Measurements from ENCODE around the gene NUDT15. TPM values are rescaled to one million over a fixed set of nuclear protein-coding genes. Genes with fewer than 3 reads are reported as not detected.
"Not testable (repeated sequence)": the region's sequence is repeated elsewhere in the genome, so short reads cannot be mapped to it uniquely, and the experiment has no call there.

NUDT15 gene
- total and polyA plus RNA-seq, 2 of the 8 experiments (the other 6 are each of a cell fraction or from before 2014, with no cell fraction given) = 37.8 to 65.9 TPM

DNA sequence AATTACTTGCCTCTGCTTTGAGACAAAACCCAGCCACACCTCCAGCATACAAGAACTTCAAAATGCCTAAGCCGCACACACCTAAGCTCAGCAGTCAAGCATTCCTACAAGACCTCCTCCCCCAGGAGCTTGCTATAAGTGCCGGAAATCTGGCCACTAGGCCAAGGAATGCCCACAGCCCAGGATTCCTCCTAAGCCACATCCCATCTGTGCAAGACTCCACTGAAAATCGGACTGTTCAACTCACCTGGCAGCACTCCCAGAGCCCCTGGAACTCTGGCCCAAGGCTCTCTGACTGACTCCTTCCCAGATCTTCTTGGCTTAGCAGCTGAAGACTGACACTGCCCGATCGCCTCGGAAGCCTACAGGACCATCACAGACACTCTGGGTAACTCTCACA is 21.0 kb downstream of the NUDT15 start:
- H2BK5ac ChIP-seq (ENCODE audit: low read depth, low read length); H2AFZ ChIP-seq (ENCODE audit: low read length); CTCF ChIA-PET (ENCODE audit: partially characterized antibody); H2BK120ac ChIP-seq (replicated peaks; ENCODE audit: low read depth, low read length); H3K23me2 ChIP-seq (ENCODE audit: low read depth, low read length); H3K14ac ChIP-seq (ENCODE audit: insufficient read length); H4K5ac ChIP-seq (ENCODE audit: insufficient read length, low read depth, low read length); H3K18ac ChIP-seq (ENCODE audit: extremely low read depth, low read length); H3K79me1 ChIP-seq (ENCODE audit: low read depth, low read length); H3K23ac ChIP-seq (ENCODE audit: insufficient read length); H2BK15ac ChIP-seq (ENCODE audit: low read length); DNase-seq (ENCODE audit: low read depth in 1 of 2, low spot score in 2 of 2); H3K36me3 ChIP-seq (ENCODE audit: control insufficient read depth in 2 of 4, insufficient read depth in 4 of 4, low read length in 3 of 4); H3K4me1 ChIP-seq (replicated peaks in 1 of 4; ENCODE audit: control insufficient read depth in 3 of 4, insufficient read depth in 4 of 4, low read length in 3 of 4); H3K56ac ChIP-seq (replicated peaks; ENCODE audit: insufficient read length, low read depth, low read length); FAIRE-seq; H3K79me2 ChIP-seq (ENCODE audit: control insufficient read depth in 1 of 2, insufficient read depth in 2 of 2, low read length in 2 of 2); H2AK5ac ChIP-seq (ENCODE audit: low read depth, low read length); H2BK20ac ChIP-seq (ENCODE audit: low read length); H3K4me2 ChIP-seq (ENCODE audit: insufficient read depth in 1 of 2, low read depth in 2 of 2, low read length in 2 of 2); H4K91ac ChIP-seq (replicated peaks; ENCODE audit: insufficient read length, low read length); H4K20me1 ChIP-seq (replicated peaks in 1 of 2; ENCODE audit: control insufficient read depth in 1 of 2, insufficient read depth in 2 of 2, low read length in 2 of 2); POLR2A ChIA-PET (ENCODE audit: partially characterized antibody); H4K8ac ChIP-seq (ENCODE audit: extremely low read depth, insufficient read depth, low read length); H3K9ac ChIP-seq (replicated peaks in 1 of 4; ENCODE audit: extremely low read depth in 1 of 4, low read depth in 3 of 4, low read length in 3 of 4); H3K9me3 ChIP-seq (ENCODE audit: insufficient read depth in 2 of 2, low read depth in 1 of 2, low read length in 1 of 2); H2BK12ac ChIP-seq (ENCODE audit: low read depth, low read length); H3K4me3 ChIP-seq (ENCODE audit: extremely low read depth in 1 of 4, insufficient read depth in 2 of 4, low read depth in 3 of 4, low read length in 4 of 4); H3K27ac ChIP-seq (ENCODE audit: low read depth, low read length); H3K4ac ChIP-seq (replicated peaks; ENCODE audit: insufficient read length, low read depth, low read length); H3K27me3 ChIP-seq (replicated peaks in 1 of 4; ENCODE audit: control insufficient read depth in 3 of 4, extremely low read depth in 1 of 4, insufficient read depth in 3 of 4, low read length in 3 of 4): not testable (repeated sequence)
- 93% methylated on average over 6 of the region's 6 CpGs; no CpG with 5 or more reads in 1 of the 2 experiments for WGBS, 2 experiments (ENCODE audit: extremely low coverage in 1 of 2, insufficient coverage in 1 of 2, insufficient read length in 1 of 2, insufficient replicate concordance in 2 of 2, low coverage in 1 of 2, low lambda C conversion rate in 2 of 2, missing lambda C conversion rate in 1 of 2)

DNA sequence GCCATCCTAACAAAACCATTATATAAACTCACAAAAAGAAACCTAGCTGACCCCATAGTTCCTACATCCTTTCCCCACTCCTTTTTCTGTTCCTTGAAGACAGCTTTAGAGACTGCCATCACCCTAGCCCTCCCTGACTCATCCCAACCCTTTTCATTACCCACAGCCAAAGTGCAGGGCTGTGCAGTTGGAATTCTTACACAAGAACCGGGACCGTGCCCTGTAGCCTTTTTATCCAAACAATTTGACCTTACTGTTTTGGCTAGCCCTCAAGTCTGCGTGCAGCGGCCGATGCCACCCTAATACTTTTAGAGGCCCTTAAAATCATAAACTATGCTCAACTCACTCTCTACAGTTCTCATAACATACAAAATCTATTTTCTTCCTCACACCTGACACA is 22.4 kb downstream of the NUDT15 start:
- H3K27me3 ChIP-seq (replicated peaks in 1 of 4; ENCODE audit: control insufficient read depth in 3 of 4, extremely low read depth in 1 of 4, insufficient read depth in 3 of 4, low read length in 3 of 4); H3K4me1 ChIP-seq (replicated peaks in 1 of 4; ENCODE audit: control insufficient read depth in 3 of 4, insufficient read depth in 4 of 4, low read length in 3 of 4); H3K14ac ChIP-seq (ENCODE audit: insufficient read length); H3K23ac ChIP-seq (ENCODE audit: insufficient read length); H4K91ac ChIP-seq (replicated peaks; ENCODE audit: insufficient read length, low read length); DNase-seq (ENCODE audit: low read depth in 1 of 2, low spot score in 2 of 2); H2BK15ac ChIP-seq (ENCODE audit: low read length); H4K8ac ChIP-seq (ENCODE audit: extremely low read depth, insufficient read depth, low read length); H3K9ac ChIP-seq (replicated peaks in 1 of 4; ENCODE audit: extremely low read depth in 1 of 4, low read depth in 3 of 4, low read length in 3 of 4); CTCF ChIA-PET (ENCODE audit: partially characterized antibody); H3K79me2 ChIP-seq (ENCODE audit: control insufficient read depth in 1 of 2, insufficient read depth in 2 of 2, low read length in 2 of 2); H3K36me3 ChIP-seq (ENCODE audit: control insufficient read depth in 2 of 4, insufficient read depth in 4 of 4, low read length in 3 of 4); H2BK120ac ChIP-seq (replicated peaks; ENCODE audit: low read depth, low read length); POLR2A ChIA-PET (ENCODE audit: partially characterized antibody); FAIRE-seq; H3K56ac ChIP-seq (replicated peaks; ENCODE audit: insufficient read length, low read depth, low read length); H3K4me3 ChIP-seq (ENCODE audit: extremely low read depth in 1 of 4, insufficient read depth in 2 of 4, low read depth in 3 of 4, low read length in 4 of 4); H3K23me2 ChIP-seq (ENCODE audit: low read depth, low read length); H4K5ac ChIP-seq (ENCODE audit: insufficient read length, low read depth, low read length); H3K4ac ChIP-seq (replicated peaks; ENCODE audit: insufficient read length, low read depth, low read length); H2BK20ac ChIP-seq (ENCODE audit: low read length); H2AFZ ChIP-seq (ENCODE audit: low read length); H2AK5ac ChIP-seq (ENCODE audit: low read depth, low read length); H3K18ac ChIP-seq (ENCODE audit: extremely low read depth, low read length); H3K9me3 ChIP-seq (ENCODE audit: insufficient read depth in 2 of 2, low read depth in 1 of 2, low read length in 1 of 2); H3K79me1 ChIP-seq (ENCODE audit: low read depth, low read length); H3K4me2 ChIP-seq (ENCODE audit: insufficient read depth in 1 of 2, low read depth in 2 of 2, low read length in 2 of 2); H3K27ac ChIP-seq (ENCODE audit: low read depth, low read length); H2BK5ac ChIP-seq (ENCODE audit: low read depth, low read length); H2BK12ac ChIP-seq (ENCODE audit: low read depth, low read length); H4K20me1 ChIP-seq (replicated peaks in 1 of 2; ENCODE audit: control insufficient read depth in 1 of 2, insufficient read depth in 2 of 2, low read length in 2 of 2): not testable (repeated sequence)
- WGBS, 2 experiments (ENCODE audit: extremely low coverage in 1 of 2, insufficient coverage in 1 of 2, insufficient read length in 1 of 2, insufficient replicate concordance in 2 of 2, low coverage in 1 of 2, low lambda C conversion rate in 2 of 2, missing lambda C conversion rate in 1 of 2) = 71% methylated on average over 5 of the region's 5 CpGs; no CpG with 5 or more reads in 1 of the 2 experiments
